SU-DHL-6 (cell line): ENCODE measurements around the gene SRRM3.

Experiments used
- EZH2phosphoT487 ChIP-seq: fragments of 200-600 bp; sonication (generic), shearing (Covaris generic); conservative IDR thresholded peaks from 2 replicates; pipeline ENCODE4 v1.6.1; 2018; ENCODE audit warnings: mild to moderate bottlenecking, antibody characterized with exemption, low read length, moderate library complexity, mixed read lengths
- TF ChIP-seq, protein P1 (sequence below): fragments of 200-600 bp; sonication (generic); IDR thresholded peaks from one replicate; pipeline ENCODE4 v1.5.1; 2017; ENCODE audit warnings: antibody characterized with exemption, mild to moderate bottlenecking, low read length, moderate library complexity; ENCODE audit not compliant: insufficient read depth, poor library complexity, severe bottlenecking

DNA sequence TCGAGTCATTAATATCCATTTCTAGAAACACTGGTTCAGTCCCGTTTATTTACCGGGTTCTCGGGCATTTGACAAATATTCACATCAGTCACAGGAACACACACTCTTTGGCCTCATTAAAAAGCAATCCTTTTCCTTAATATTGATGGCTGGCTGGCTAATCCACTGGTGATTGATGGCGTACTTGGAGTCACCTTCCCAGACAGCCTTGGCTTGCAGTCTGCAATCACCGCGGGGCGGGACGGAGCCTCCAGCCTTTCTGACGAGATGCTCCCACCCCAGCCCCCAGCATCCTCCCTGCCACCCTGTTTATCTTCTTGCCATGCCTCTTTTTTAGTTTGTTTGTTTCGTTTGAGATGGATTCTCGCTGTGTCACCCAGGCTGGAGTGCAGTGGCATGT is 36.6 kb downstream of the SRRM3 start:
- TF ChIP-seq, protein P1, sequence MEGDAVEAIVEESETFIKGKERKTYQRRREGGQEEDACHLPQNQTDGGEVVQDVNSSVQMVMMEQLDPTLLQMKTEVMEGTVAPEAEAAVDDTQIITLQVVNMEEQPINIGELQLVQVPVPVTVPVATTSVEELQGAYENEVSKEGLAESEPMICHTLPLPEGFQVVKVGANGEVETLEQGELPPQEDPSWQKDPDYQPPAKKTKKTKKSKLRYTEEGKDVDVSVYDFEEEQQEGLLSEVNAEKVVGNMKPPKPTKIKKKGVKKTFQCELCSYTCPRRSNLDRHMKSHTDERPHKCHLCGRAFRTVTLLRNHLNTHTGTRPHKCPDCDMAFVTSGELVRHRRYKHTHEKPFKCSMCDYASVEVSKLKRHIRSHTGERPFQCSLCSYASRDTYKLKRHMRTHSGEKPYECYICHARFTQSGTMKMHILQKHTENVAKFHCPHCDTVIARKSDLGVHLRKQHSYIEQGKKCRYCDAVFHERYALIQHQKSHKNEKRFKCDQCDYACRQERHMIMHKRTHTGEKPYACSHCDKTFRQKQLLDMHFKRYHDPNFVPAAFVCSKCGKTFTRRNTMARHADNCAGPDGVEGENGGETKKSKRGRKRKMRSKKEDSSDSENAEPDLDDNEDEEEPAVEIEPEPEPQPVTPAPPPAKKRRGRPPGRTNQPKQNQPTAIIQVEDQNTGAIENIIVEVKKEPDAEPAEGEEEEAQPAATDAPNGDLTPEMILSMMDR, result no peak
- TF ChIP-seq EZH2phosphoT487, result no peak
